Measurements from ENCODE around the gene CDH18. TPM values are rescaled to one million over a fixed set of nuclear protein-coding genes. Genes with fewer than 3 reads are reported as not detected.

CDH18 gene
- polyA plus RNA-seq, 3 donors from 2014 or later, result not detected

- DNase-seq, result no peak
- H3K27me3 Mint-ChIP-seq (ENCODE audit: low read depth in 3 of 3), result peaks cover 0 to 2% (median 0%) of the 10 kb centered on the region in 3 donors
- no peak overlapping the region for H3K27ac Mint-ChIP-seq
- no peak overlapping the region for H3K4me3 Mint-ChIP-seq
- H3K9me3 Mint-ChIP-seq, result peaks cover 9 to 69% (median 27%) of the 10 kb centered on the region in 6 donors
- H3K36me3 Mint-ChIP-seq, result no peaks in the 10 kb centered on the region
- H3K4me1 Mint-ChIP-seq, result no peaks in the 10 kb centered on the region
These were observed 526.0 kb downstream of the CDH18 start for GRCh38 chr5:19462019-19462418.

- peaks cover 4 to 26% (median 16%) of the 10 kb centered on the region in 6 donors for H3K9me3 Mint-ChIP-seq
- no peaks in the 10 kb centered on the region for H3K27me3 Mint-ChIP-seq (ENCODE audit: low read depth in 3 of 3)
- H3K27ac Mint-ChIP-seq, result no peak overlapping the region
- no peaks in the 10 kb centered on the region for H3K4me1 Mint-ChIP-seq
- H3K36me3 Mint-ChIP-seq, result no peaks in the 10 kb centered on the region
- no peak overlapping the region for H3K4me3 Mint-ChIP-seq
- no peak for DNase-seq
These were observed 563.5 kb downstream of the CDH18 start for GRCh38 chr5:19424506-19424905.
